DND-41 (cell line): ENCODE measurements around the gene SOWAHA.

Experiments used
- ATAC-seq: fragments of 200-7000 bp; cut with Tn5 transposase; 3 replicates; pipeline ENCODE4 v1.9.1; 2021; ENCODE audit warnings: low read depth; ENCODE audit not compliant: insufficient read depth
- DNase-seq: peaks from one replicate; pipeline ENCODE4 v3.0.0-alpha.2; 2020
- H2AFZ ChIP-seq: 2 replicates; pipeline ENCODE4 v1.6.0; 2012; ENCODE audit warnings: low read depth, low read length
- H3K27ac ChIP-seq: 2 replicates; pipeline ENCODE4 v1.5.1; 2012; ENCODE audit warnings: low read length, inconsistent platforms
- H3K27me3 ChIP-seq: fragments of 200-600 bp; sonication (generic); 2 replicates; pipeline ENCODE4 v1.6.0; 2012; ENCODE audit warnings: low read length, mild to moderate bottlenecking, inconsistent platforms; ENCODE audit not compliant: insufficient read depth, poor library complexity
- H3K36me3 ChIP-seq: 2 replicates; pipeline ENCODE4 v1.5.1; 2012; ENCODE audit warnings: low read length, inconsistent platforms; ENCODE audit not compliant: insufficient read depth
- H3K4me1 ChIP-seq: 2 replicates; pipeline ENCODE4 v1.5.1; 2012; ENCODE audit warnings: mild to moderate bottlenecking, low read length; ENCODE audit not compliant: insufficient read depth
- H3K4me2 ChIP-seq: 2 replicates; pipeline ENCODE4 v1.6.0; 2012; ENCODE audit warnings: mild to moderate bottlenecking, moderate library complexity, low read length, inconsistent platforms; ENCODE audit not compliant: insufficient read depth
- H3K4me3 ChIP-seq, 2 experiments: fragments of 200-600 bp in 1 of 2; shearing (Covaris generic) in 1 of 2; 2 replicates each; pipeline ENCODE4 v1.5.1; 2012 to 2016; ENCODE audit warnings: inconsistent platforms in 2 of 2, low read length in 2 of 2, mild to moderate bottlenecking in 2 of 2, low read depth in 1 of 2, moderate library complexity in 1 of 2
- H3K79me2 ChIP-seq: 2 replicates; pipeline ENCODE4 v1.6.0; 2012; ENCODE audit warnings: low read length, inconsistent platforms; ENCODE audit not compliant: insufficient read depth
- H3K9ac ChIP-seq: 2 replicates; pipeline ENCODE4 v1.6.0; 2012; ENCODE audit warnings: low read depth, mild to moderate bottlenecking, inconsistent platforms, low read length, moderate library complexity
- H3K9me3 ChIP-seq: 2 replicates; pipeline ENCODE4 v1.5.1; 2012; ENCODE audit warnings: low read length, moderate library complexity, mild to moderate bottlenecking, inconsistent platforms; ENCODE audit not compliant: insufficient read depth, severe bottlenecking
- H4K20me1 ChIP-seq: 2 replicates; pipeline ENCODE4 v1.6.0; 2012; ENCODE audit warnings: low read length; ENCODE audit not compliant: insufficient read depth
- CTCF ChIP-seq: IDR thresholded peaks from 2 replicates; pipeline ENCODE4 v1.5.1; 2012; ENCODE audit warnings: borderline replicate concordance, low read length, moderate library complexity, mild to moderate bottlenecking; ENCODE audit not compliant: poor library complexity, severe bottlenecking; ENCODE audit errors: extremely low read depth
- EZH2 ChIP-seq: IDR thresholded peaks from 3 replicates; pipeline ENCODE4 v1.6.1; 2012; ENCODE audit warnings: borderline replicate concordance, low read depth, mild to moderate bottlenecking, moderate library complexity, low read length, inconsistent platforms; ENCODE audit not compliant: severe bottlenecking

The SOWAHA gene

DNA sequence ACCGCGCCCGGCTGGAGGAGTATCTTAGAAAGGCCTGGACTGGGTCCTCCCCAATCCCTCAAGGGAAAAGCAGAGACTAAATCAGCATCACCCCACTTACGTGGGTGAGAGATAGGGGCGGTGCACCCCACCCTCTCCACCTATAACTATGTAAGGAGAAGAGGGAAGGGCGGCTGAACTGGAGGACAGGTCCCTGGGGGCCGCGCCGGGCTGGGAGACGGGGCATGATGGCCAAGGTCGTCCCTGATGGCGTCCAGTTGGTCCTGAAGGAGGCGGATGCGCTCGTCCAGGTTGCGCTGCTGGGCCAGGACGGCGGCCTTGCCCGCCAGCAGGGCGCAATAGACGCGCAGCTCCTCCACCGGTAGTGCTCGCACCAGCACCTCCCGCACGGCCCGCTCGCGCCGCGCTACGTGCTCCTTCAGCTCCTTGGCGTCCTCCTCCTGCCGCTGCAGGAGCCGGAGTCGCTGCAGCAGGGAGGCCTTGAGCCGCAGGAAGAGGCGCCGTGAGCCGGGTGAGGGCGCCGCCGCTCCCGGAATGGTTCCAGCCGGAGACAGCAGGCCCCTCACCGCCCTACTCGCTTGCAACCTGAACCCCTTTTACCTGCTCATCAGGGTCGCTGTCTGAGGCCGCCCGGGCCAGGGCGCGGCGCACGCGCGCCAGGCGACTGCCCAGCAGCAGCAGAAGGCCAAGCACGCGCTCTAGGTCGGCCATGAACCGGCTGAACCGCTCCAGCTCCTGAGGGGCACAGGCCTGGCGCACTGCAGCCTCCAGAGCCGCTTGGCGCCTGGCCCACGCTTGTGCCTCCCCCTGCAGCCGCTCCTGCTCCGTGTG lies 9.8 kb downstream of the SOWAHA start:
- H3K9ac ChIP-seq: no peak overlapping the region
- no peak for DNase-seq
- H3K36me3 ChIP-seq: no peaks in the 10 kb centered on the region
- no peak overlapping the region for H3K4me3 ChIP-seq
- no peak overlapping the region for H2AFZ ChIP-seq
- H3K27ac ChIP-seq: no peak overlapping the region
- no peaks in the 10 kb centered on the region for H3K9me3 ChIP-seq
- H3K4me1 ChIP-seq: no peaks in the 10 kb centered on the region
- no peaks in the 10 kb centered on the region for H3K79me2 ChIP-seq
- no peaks in the 10 kb centered on the region for H4K20me1 ChIP-seq
- ATAC-seq: no peak
- H3K27me3 ChIP-seq: peaks cover 10% of the 10 kb centered on the region
- no peak overlapping the region for H3K4me2 ChIP-seq
- TF ChIP-seq CTCF (no peak), EZH2 (no peak)

- Histone ChIP-seq H3K36me3 (no peaks in the 10 kb centered on the region), H3K9ac (no peak overlapping the region), H3K4me2 (no peak overlapping the region), H3K27me3 (peaks cover 17% of the 10 kb centered on the region), H3K79me2 (no peaks in the 10 kb centered on the region), H3K4me3 (no peak overlapping the region), H2AFZ (no peak overlapping the region), H3K9me3 (no peaks in the 10 kb centered on the region), H3K27ac (no peak overlapping the region), H4K20me1 (no peaks in the 10 kb centered on the region), H3K4me1 (no peaks in the 10 kb centered on the region)
- no peak for TF ChIP-seq CTCF
- TF ChIP-seq EZH2: no peak
- DNase-seq: no peak
- ATAC-seq: no peak
Measured at GRCh38 chr5:132823481-132824050, 10.5 kb downstream of the SOWAHA start.

DNA sequence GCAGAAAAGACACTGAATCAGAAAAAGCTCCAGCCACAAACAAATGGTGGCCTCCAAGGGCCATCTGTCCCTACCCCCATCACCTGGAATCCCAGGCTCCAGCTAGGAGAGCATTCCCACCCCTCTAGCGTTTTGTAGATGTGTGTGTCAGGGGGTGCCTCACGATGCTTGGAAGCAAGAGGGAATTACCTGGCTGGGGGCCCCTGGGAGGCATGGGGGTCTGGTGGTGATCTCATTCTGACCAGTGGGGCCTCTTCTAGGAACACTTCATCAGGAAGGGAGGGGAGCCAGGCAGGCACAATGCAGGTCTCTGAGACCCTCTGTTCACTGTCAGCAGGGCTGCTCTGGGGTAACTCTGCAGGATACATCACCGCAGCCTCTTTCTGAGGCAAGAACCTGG lies 11.3 kb downstream of the SOWAHA start:
- H3K79me2 ChIP-seq: no peaks in the 10 kb centered on the region
- no peaks in the 10 kb centered on the region for H4K20me1 ChIP-seq
- no peak overlapping the region for H3K4me2 ChIP-seq
- H3K9me3 ChIP-seq: no peaks in the 10 kb centered on the region
- no peak overlapping the region for H3K4me3 ChIP-seq
- H2AFZ ChIP-seq: no peak overlapping the region
- H3K27ac ChIP-seq: no peak overlapping the region
- H3K27me3 ChIP-seq: peaks cover 26% of the 10 kb centered on the region
- no peak for ATAC-seq
- no peak overlapping the region for H3K9ac ChIP-seq
- no peak for TF ChIP-seq EZH2
- no peak for TF ChIP-seq CTCF
- no peaks in the 10 kb centered on the region for H3K4me1 ChIP-seq
- H3K36me3 ChIP-seq: no peaks in the 10 kb centered on the region; the same call in 1 of the 2 replicates
- DNase-seq: no peak
